Natural killer cell (primary cell): ENCODE data around the gene RHBDD2. TPM values are rescaled to one million over a fixed set of nuclear protein-coding genes. Genes with fewer than 3 reads are reported as not detected.
"Not testable (repeated sequence)": the region's sequence is repeated elsewhere in the genome, so short reads cannot be mapped to it uniquely, and the experiment has no call there.

Source experiments
- ATAC-seq, 3 donors: fragments of 150-1000 bp in 2 of 3; fragments of 200-7000 bp in 1 of 3; cut with Tn5 transposase; 1 replicate in 1 of 3; 2 replicates in 2 of 3; pipeline ENCODE4 v1.10.0; 2021; ENCODE audit warnings: mild to moderate bottlenecking in 2 of 3, moderate library complexity in 2 of 3
- DNase-seq, 2 donors: peaks; one replicate each; pipeline versions ENCODE4 v3.0.0 to v3.0.0-alpha.2; 2013 to 2021; ENCODE audit warnings: mixed read lengths in 1 of 2
- H3K27ac ChIP-seq: one replicate; pipeline ENCODE4 v1.5.1; 2013; ENCODE audit warnings: mild to moderate bottlenecking, low read length
- H3K27me3 ChIP-seq: one replicate; pipeline ENCODE4 v1.6.1; 2013; ENCODE audit warnings: low read length; ENCODE audit not compliant: control insufficient read depth, insufficient read depth
- H3K36me3 ChIP-seq: one replicate; pipeline ENCODE4 v1.6.1; 2013; ENCODE audit warnings: low read length; ENCODE audit not compliant: control insufficient read depth, insufficient read depth
- H3K4me1 ChIP-seq: one replicate; pipeline ENCODE4 v1.6.1; 2013; ENCODE audit warnings: low read length; ENCODE audit not compliant: control insufficient read depth, insufficient read depth
- H3K4me3 ChIP-seq: one replicate; pipeline ENCODE4 v1.5.1; 2013; ENCODE audit warnings: low read length
- H3K9me3 ChIP-seq: one replicate; pipeline ENCODE4 v1.6.1; 2013; ENCODE audit warnings: low read length; ENCODE audit not compliant: control insufficient read depth, insufficient read depth
- H3K27ac Mint-ChIP-seq, 2 donors: one replicate each; pipeline ENCODE4 v1.8.0; 2022; ENCODE audit warnings: mild to moderate bottlenecking in 2 of 2, mixed read lengths in 2 of 2, moderate library complexity in 1 of 2
- H3K27me3 Mint-ChIP-seq, 2 donors: one replicate each; pipeline ENCODE4 v1.8.0; 2022; ENCODE audit warnings: low read depth in 2 of 2, mixed read lengths in 2 of 2
- H3K36me3 Mint-ChIP-seq: one replicate; pipeline ENCODE4 v1.8.0; 2022; ENCODE audit warnings: mixed read lengths
- H3K4me1 Mint-ChIP-seq, 2 donors: one replicate each; pipeline ENCODE4 v1.8.0; 2022; ENCODE audit warnings: mixed read lengths in 2 of 2
- H3K4me3 Mint-ChIP-seq: one replicate; pipeline ENCODE4 v1.8.0; 2022; ENCODE audit warnings: mild to moderate bottlenecking, moderate library complexity, mixed read lengths
- H3K9me3 Mint-ChIP-seq, 2 donors: one replicate each; pipeline ENCODE4 v1.8.0; 2022; ENCODE audit warnings: mixed read lengths in 2 of 2
- CTCF ChIP-seq: fragments of 200-600 bp; IDR thresholded peaks from one replicate; pipeline ENCODE4 v1.8.0; 2022; ENCODE audit warnings: antibody characterized with exemption
- WGBS: methylation state at CpG from one replicate; pipeline ENCODE4 v1.1.7; 2013; ENCODE audit warnings: missing lambda C conversion rate; ENCODE audit not compliant: insufficient coverage; 5-methylcytosine and 5-hydroxymethylcytosine counted together
- intact Hi-C: fragments of 100-400 bp; cut with micrococcal nuclease; formaldehyde crosslinking; loops from one replicate; pipeline ENCODE4 v1.14.2; 2022
- total RNA-seq, 4 donors: library from RNA; stranded (reverse); fragments of 120-200 nt in 1 of 4; gene quantifications; one replicate each; pipeline versions ENCODE4 v1.2.3 to v1.2.4, GENCODE V29; 2013 to 2022

RHBDD2 gene
- total RNA-seq, 3 donors from 2014 or later (not counting 1 experiment from before 2014, with no cell fraction given), result 45.2 to 74.3 (median 61.9) TPM

- H3K27ac ChIP-seq, result no peak overlapping the region
- DNase-seq (no peak), ATAC-seq (no peak)
- intact Hi-C loops, result no loop called here
- peaks cover 3% of the 10 kb centered on the region for H3K4me1 ChIP-seq
- H3K27me3 Mint-ChIP-seq, result no peaks in the 10 kb centered on the region
- no peaks in the 10 kb centered on the region for H3K9me3 ChIP-seq
- H3K27ac Mint-ChIP-seq, result peak overlapping the region in 1 of 2 donors; percentile 67
- H3K4me3 ChIP-seq, result no peak overlapping the region
- peaks cover 23% of the 10 kb centered on the region for H3K36me3 ChIP-seq
- no peaks in the 10 kb centered on the region for H3K9me3 Mint-ChIP-seq
- 97% methylated on average over 11 of the region's 11 CpGs for WGBS
- H3K4me3 Mint-ChIP-seq, result no peak overlapping the region
- H3K4me1 Mint-ChIP-seq, result peaks cover 6 to 15% of the 10 kb centered on the region in 2 donors
- no peaks in the 10 kb centered on the region for H3K36me3 Mint-ChIP-seq
- H3K27me3 ChIP-seq, result no peaks in the 10 kb centered on the region
- TF ChIP-seq CTCF, result no peak
Measured at GRCh38 chr7:75889223-75889825, 10.5 kb downstream of the RHBDD2 start.

- H3K9me3 ChIP-seq, result no peaks in the 10 kb centered on the region
- H3K4me1 Mint-ChIP-seq, result peaks cover 6 to 15% of the 10 kb centered on the region in 2 donors
- H3K9me3 Mint-ChIP-seq, result no peaks in the 10 kb centered on the region
- intact Hi-C loops, result no loop called here
- no peak overlapping the region for H3K27ac ChIP-seq
- DNase-seq, result no peak
- no peaks in the 10 kb centered on the region for H3K27me3 Mint-ChIP-seq
- H3K36me3 ChIP-seq, result peaks cover 20% of the 10 kb centered on the region
- no peak overlapping the region for H3K27ac Mint-ChIP-seq
- H3K4me3 Mint-ChIP-seq, result no peak overlapping the region
- no peaks in the 10 kb centered on the region for H3K36me3 Mint-ChIP-seq
- peaks cover 3% of the 10 kb centered on the region for H3K4me1 ChIP-seq
- no peaks in the 10 kb centered on the region for H3K27me3 ChIP-seq
- no peak for TF ChIP-seq CTCF
- 91% methylated on average over 11 of the region's 11 CpGs for WGBS
- H3K4me3 ChIP-seq, result no peak overlapping the region
- ATAC-seq, result no peak
Measured at GRCh38 chr7:75889826-75890225, 11.0 kb downstream of the RHBDD2 start.

- intact Hi-C loops, H3K27me3 Mint-ChIP-seq, H3K9me3 ChIP-seq, H3K27ac Mint-ChIP-seq, ATAC-seq, DNase-seq, H3K27me3 ChIP-seq, H3K4me3 ChIP-seq, H3K4me3 Mint-ChIP-seq, H3K9me3 Mint-ChIP-seq, H3K27ac ChIP-seq, H3K36me3 Mint-ChIP-seq, H3K4me1 ChIP-seq: not testable (repeated sequence)
- peaks cover 6 to 15% of the 10 kb centered on the region in 2 donors for H3K4me1 Mint-ChIP-seq
- WGBS, result 82% methylated on average over 7 of the region's 7 CpGs
- H3K36me3 ChIP-seq, result peaks cover 12% of the 10 kb centered on the region
Measured at GRCh38 chr7:75891237-75891636, 12.4 kb downstream of the RHBDD2 start.

GRCh38 chr7:75891815-75892411 is 13.1 kb downstream of the RHBDD2 start:
- intact Hi-C loops, result no loop called here
- Mint-ChIP-seq H3K36me3 (no peaks in the 10 kb centered on the region), H3K27ac (no peak overlapping the region), H3K4me3 (no peak overlapping the region), H3K9me3 (no peaks in the 10 kb centered on the region), H3K4me1 (peaks cover 6 to 15% of the 10 kb centered on the region in 2 donors), H3K27me3 (no peaks in the 10 kb centered on the region)
- no peak for ATAC-seq
- Histone ChIP-seq H3K36me3 (peaks cover 10% of the 10 kb centered on the region), H3K4me1 (peaks cover 3% of the 10 kb centered on the region), H3K4me3 (no peak overlapping the region), H3K9me3 (no peaks in the 10 kb centered on the region), H3K27me3 (no peaks in the 10 kb centered on the region), H3K27ac (no peak overlapping the region)
- 95% methylated on average over 7 of the region's 7 CpGs for WGBS
- no peak for DNase-seq
- no peak for TF ChIP-seq CTCF
